ENCODE results near the gene SH3GLB2.

DNA sequence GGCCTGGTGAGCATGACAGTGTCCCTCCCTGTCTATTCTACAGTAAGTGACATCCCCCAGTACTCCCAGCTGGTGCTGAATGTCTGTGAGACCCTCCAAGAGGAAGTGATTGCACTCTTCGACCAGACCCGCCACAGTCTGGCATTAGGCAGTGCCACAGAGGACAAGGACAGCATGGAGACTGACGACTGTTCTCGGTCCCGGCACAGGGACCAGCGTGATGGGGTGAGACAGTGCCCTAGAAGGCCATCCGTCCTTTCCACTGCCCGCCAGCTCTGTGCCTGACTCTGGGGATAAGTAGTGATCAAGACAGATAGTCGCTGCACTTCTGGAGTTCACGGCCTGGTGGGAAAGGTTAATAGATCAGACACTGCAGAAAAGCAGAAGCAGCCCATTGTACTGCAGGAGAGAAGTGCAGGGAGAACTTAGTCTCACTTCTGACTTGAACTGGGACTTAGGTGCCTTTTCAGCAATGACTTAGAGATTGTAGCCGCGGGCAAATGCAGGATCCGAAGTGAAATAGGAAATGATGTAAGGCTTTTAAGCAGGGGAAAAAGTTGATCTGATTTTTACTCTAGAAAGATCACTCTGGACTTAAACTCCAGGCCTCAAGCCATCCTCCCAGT is 28.4 kb downstream of the SH3GLB2 start:
- TF ChIP-seq TAF1 (IDR thresholded peaks at IDR 0.05; ENCODE audit: borderline replicate concordance, insufficient read depth, low read length): no peak
- TF ChIP-seq POLR2AphosphoS5 (IDR thresholded peaks at IDR 0.05; ENCODE audit: low read depth, low read length): no peak
- no peak for TF ChIP-seq SIN3A (IDR thresholded peaks at IDR 0.05; ENCODE audit: borderline replicate concordance, insufficient read depth, low read length)

Data from PFSK-1 (cell line).